ENCODE results near the gene INTU. TPM values are rescaled to one million over a fixed set of nuclear protein-coding genes. Genes with fewer than 3 reads are reported as not detected.

Gene INTU
- total and polyA plus RNA-seq, 4 donors = 2.5 to 37.0 (median 6.6) TPM

GRCh38 chr4:127631420-127631819 is 1.3 kb upstream of the INTU start:
- Histone ChIP-seq H3K9ac (ENCODE audit: insufficient read depth in 1 of 2, low read length in 2 of 2) (no peak overlapping the region), H3K36me3 (ENCODE audit: control insufficient read depth in 4 of 4, insufficient read depth in 4 of 4, low read length in 4 of 4) (no peaks in the 10 kb centered on the region), H3K27ac (ENCODE audit: low read depth in 1 of 2, low read length in 1 of 2) (no peak overlapping the region), H3K9me3 (ENCODE audit: control insufficient read depth in 4 of 4, insufficient read depth in 3 of 4, low read length in 3 of 4) (no peaks in the 10 kb centered on the region), H3K4me3 (no peak overlapping the region), H3K4me1 (ENCODE audit: control insufficient read depth in 5 of 5, insufficient read depth in 5 of 5, low read length in 5 of 5) (peaks cover 0 to 6% (median 2%) of the 10 kb centered on the region in 5 donors), H3K27me3 (ENCODE audit: control insufficient read depth in 3 of 3, insufficient read depth in 3 of 3, low read length in 2 of 3) (no peaks in the 10 kb centered on the region)
- TF ChIP-seq, protein P1, sequence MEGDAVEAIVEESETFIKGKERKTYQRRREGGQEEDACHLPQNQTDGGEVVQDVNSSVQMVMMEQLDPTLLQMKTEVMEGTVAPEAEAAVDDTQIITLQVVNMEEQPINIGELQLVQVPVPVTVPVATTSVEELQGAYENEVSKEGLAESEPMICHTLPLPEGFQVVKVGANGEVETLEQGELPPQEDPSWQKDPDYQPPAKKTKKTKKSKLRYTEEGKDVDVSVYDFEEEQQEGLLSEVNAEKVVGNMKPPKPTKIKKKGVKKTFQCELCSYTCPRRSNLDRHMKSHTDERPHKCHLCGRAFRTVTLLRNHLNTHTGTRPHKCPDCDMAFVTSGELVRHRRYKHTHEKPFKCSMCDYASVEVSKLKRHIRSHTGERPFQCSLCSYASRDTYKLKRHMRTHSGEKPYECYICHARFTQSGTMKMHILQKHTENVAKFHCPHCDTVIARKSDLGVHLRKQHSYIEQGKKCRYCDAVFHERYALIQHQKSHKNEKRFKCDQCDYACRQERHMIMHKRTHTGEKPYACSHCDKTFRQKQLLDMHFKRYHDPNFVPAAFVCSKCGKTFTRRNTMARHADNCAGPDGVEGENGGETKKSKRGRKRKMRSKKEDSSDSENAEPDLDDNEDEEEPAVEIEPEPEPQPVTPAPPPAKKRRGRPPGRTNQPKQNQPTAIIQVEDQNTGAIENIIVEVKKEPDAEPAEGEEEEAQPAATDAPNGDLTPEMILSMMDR (IDR thresholded peaks at IDR 0.05; ENCODE audit: control extremely low read depth, extremely low read depth) = no peak
- DNase-seq (no peak), ATAC-seq (ENCODE audit: insufficient read depth, low FRiP score) (no peak)
- 28 to 31% methylated on average over 2 of the region's 2 CpGs for WGBS, 2 donors

GRCh38 chr4:127634181-127634580 is 1.4 kb downstream of the INTU start:
- 86 to 88% methylated on average over 3 of the region's 3 CpGs for WGBS, 2 donors

GRCh38 chr4:127641524-127641923 is 8.8 kb downstream of the INTU start:
- Histone ChIP-seq H3K4me1 (ENCODE audit: control insufficient read depth in 5 of 5, insufficient read depth in 5 of 5, low read length in 5 of 5) (peaks cover 0 to 2% (median 0%) of the 10 kb centered on the region in 5 donors), H3K27ac (ENCODE audit: low read depth in 1 of 2, low read length in 1 of 2) (no peak overlapping the region), H3K9me3 (ENCODE audit: control insufficient read depth in 4 of 4, insufficient read depth in 3 of 4, low read length in 3 of 4) (no peaks in the 10 kb centered on the region), H3K9ac (ENCODE audit: insufficient read depth in 1 of 2, low read length in 2 of 2) (no peak overlapping the region), H3K4me3 (no peak overlapping the region), H3K36me3 (ENCODE audit: control insufficient read depth in 4 of 4, insufficient read depth in 4 of 4, low read length in 4 of 4) (peaks cover 1 to 11% (median 6%) of the 10 kb centered on the region in 4 donors), H3K27me3 (ENCODE audit: control insufficient read depth in 3 of 3, insufficient read depth in 3 of 3, low read length in 2 of 3) (no peaks in the 10 kb centered on the region)
- ATAC-seq (ENCODE audit: insufficient read depth, low FRiP score) = no peak
- WGBS, 2 donors = 81 to 89% methylated on average over 4 of the region's 4 CpGs
- TF ChIP-seq, protein P1 (IDR thresholded peaks at IDR 0.05; ENCODE audit: control extremely low read depth, extremely low read depth) = no peak
- no peak for DNase-seq

More at GRCh38 chr4:127634181-127634580, 1.4 kb downstream of the INTU start:
- Histone ChIP-seq H3K4me3 (no peak overlapping the region), H3K27me3 (ENCODE audit: control insufficient read depth in 3 of 3, insufficient read depth in 3 of 3, low read length in 2 of 3) (no peaks in the 10 kb centered on the region), H3K9me3 (ENCODE audit: control insufficient read depth in 4 of 4, insufficient read depth in 3 of 4, low read length in 3 of 4) (no peaks in the 10 kb centered on the region), H3K4me1 (ENCODE audit: control insufficient read depth in 5 of 5, insufficient read depth in 5 of 5, low read length in 5 of 5) (peaks cover 0 to 6% (median 2%) of the 10 kb centered on the region in 5 donors), H3K27ac (ENCODE audit: low read depth in 1 of 2, low read length in 1 of 2) (no peak overlapping the region), H3K9ac (ENCODE audit: insufficient read depth in 1 of 2, low read length in 2 of 2) (no peak overlapping the region), H3K36me3 (ENCODE audit: control insufficient read depth in 4 of 4, insufficient read depth in 4 of 4, low read length in 4 of 4) (no peaks in the 10 kb centered on the region)
- DNase-seq (peak in 1 of 3 donors; percentile 17), ATAC-seq (ENCODE audit: insufficient read depth, low FRiP score) (no peak)
- TF ChIP-seq, protein P1 (IDR thresholded peaks at IDR 0.05; ENCODE audit: control extremely low read depth, extremely low read depth) = no peak

DNA sequence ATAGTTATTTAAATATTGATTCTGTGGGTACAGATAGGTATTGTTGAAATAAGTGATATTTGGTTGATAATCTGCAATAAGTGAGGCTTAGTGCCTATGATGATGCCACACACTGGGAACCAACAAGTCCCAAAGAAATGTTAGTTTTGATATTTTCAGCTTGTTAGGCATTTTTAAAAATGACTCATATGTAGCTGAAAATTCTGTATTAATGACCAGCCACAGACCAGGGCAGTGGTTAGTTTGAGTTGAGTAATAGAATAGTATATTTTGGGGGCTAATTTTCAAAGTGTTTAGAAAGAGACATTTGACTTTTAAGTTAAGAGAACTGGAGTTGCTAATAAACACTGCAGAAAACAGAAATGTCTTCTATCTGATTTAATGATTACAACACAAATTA is 9.4 kb downstream of the INTU start:
- Histone ChIP-seq H3K9me3 (ENCODE audit: control insufficient read depth in 4 of 4, insufficient read depth in 3 of 4, low read length in 3 of 4) (peaks cover 0 to under 1% (median 0%) of the 10 kb centered on the region in 4 donors), H3K27ac (ENCODE audit: low read depth in 1 of 2, low read length in 1 of 2) (no peak overlapping the region), H3K4me3 (no peak overlapping the region), H3K36me3 (ENCODE audit: control insufficient read depth in 4 of 4, insufficient read depth in 4 of 4, low read length in 4 of 4) (peaks cover 1 to 11% (median 8%) of the 10 kb centered on the region in 4 donors), H3K9ac (ENCODE audit: insufficient read depth in 1 of 2, low read length in 2 of 2) (peak overlapping the region in 1 of 2 donors; percentile 49), H3K27me3 (ENCODE audit: control insufficient read depth in 3 of 3, insufficient read depth in 3 of 3, low read length in 2 of 3) (no peaks in the 10 kb centered on the region), H3K4me1 (ENCODE audit: control insufficient read depth in 5 of 5, insufficient read depth in 5 of 5, low read length in 5 of 5) (peaks cover 0 to 2% (median 0%) of the 10 kb centered on the region in 5 donors)
- peak in 2 of 3 donors; percentile 12 to 32 for DNase-seq
- ATAC-seq (ENCODE audit: insufficient read depth, low FRiP score) = peak; percentile 39
- TF ChIP-seq, protein P1 (IDR thresholded peaks at IDR 0.05; ENCODE audit: control extremely low read depth, extremely low read depth) = no peak

Data from lung (tissue), 12 donors.